Activated T-helper 2 cell treated with anti-CD3 and anti-CD28 coated beads, Interferon-gamma antibody, Interleukin-2, Interleukin-4, amounts not matched to agents 10 μg/mL and 5 μg/mL and 100 μg/mL, durations not matched to agents 14 hours and 24 hours and 36 hours (primary cell): ENCODE data around the gene MUSTN1. TPM values are rescaled to one million over a fixed set of nuclear protein-coding genes. Genes with fewer than 3 reads are reported as not detected.

Experiments
- DNase-seq: peaks from one replicate; pipeline ENCODE4 v3.0.0; 2021; ENCODE audit warnings: low spot score
- H3K27ac Mint-ChIP-seq: one replicate; pipeline ENCODE4 v1.8.0; 2021; ENCODE audit warnings: mixed read lengths
- H3K27me3 Mint-ChIP-seq: one replicate; pipeline ENCODE4 v1.8.0; 2021; ENCODE audit warnings: low read depth, mixed read lengths
- H3K36me3 Mint-ChIP-seq: one replicate; pipeline ENCODE4 v1.8.0; 2021; ENCODE audit warnings: low read depth, mixed read lengths
- H3K4me1 Mint-ChIP-seq: one replicate; pipeline ENCODE4 v1.8.0; 2021; ENCODE audit warnings: low read depth, mixed read lengths
- H3K4me3 Mint-ChIP-seq: one replicate; pipeline ENCODE4 v1.8.0; 2021; ENCODE audit warnings: low read depth, mild to moderate bottlenecking, moderate library complexity, mixed read lengths
- H3K9me3 Mint-ChIP-seq: one replicate; pipeline ENCODE4 v1.8.0; 2021; ENCODE audit warnings: mixed read lengths
- intact Hi-C: fragments of 100-400 bp; cut with micrococcal nuclease; formaldehyde crosslinking; loops from one replicate; pipeline ENCODE4 v1.15.1; 2023
- total RNA-seq: library from RNA; stranded (reverse); gene quantifications from 2 replicates; pipeline ENCODE4 v1.2.3, GENCODE V29; 2022

MUSTN1 gene
- total RNA-seq, 1 donor from 2014 or later: 2.6 TPM

GRCh38 chr3:52870471-52870870 lies 35.7 kb upstream of the MUSTN1 start:
- H3K36me3 Mint-ChIP-seq: peaks cover 2% of the 10 kb centered on the region
- peaks cover 24% of the 10 kb centered on the region for H3K4me1 Mint-ChIP-seq
- intact Hi-C loops: no loop called here
- H3K27me3 Mint-ChIP-seq: no peaks in the 10 kb centered on the region
- peaks cover 4% of the 10 kb centered on the region for H3K9me3 Mint-ChIP-seq
- DNase-seq: no peak
- no peak overlapping the region for H3K27ac Mint-ChIP-seq
- H3K4me3 Mint-ChIP-seq: no peak overlapping the region

- DNase-seq: no peak
- Mint-ChIP-seq H3K4me1 (peaks cover 5% of the 10 kb centered on the region), H3K27ac (no peak overlapping the region), H3K27me3 (no peaks in the 10 kb centered on the region), H3K36me3 (peaks cover 7% of the 10 kb centered on the region), H3K9me3 (peaks cover 7% of the 10 kb centered on the region), H3K4me3 (no peak overlapping the region)
- intact Hi-C loops: no loop called here
These were observed 31.6 kb upstream of the MUSTN1 start for GRCh38 chr3:52866427-52866826.

- Mint-ChIP-seq H3K27ac (no peak overlapping the region), H3K4me3 (no peak overlapping the region), H3K27me3 (no peaks in the 10 kb centered on the region), H3K9me3 (peaks cover 7% of the 10 kb centered on the region), H3K4me1 (peaks cover 4% of the 10 kb centered on the region), H3K36me3 (peaks cover 7% of the 10 kb centered on the region)
- DNase-seq: no peak
- intact Hi-C loops: no loop called here
These were observed 31.2 kb upstream of the MUSTN1 start for GRCh38 chr3:52865994-52866393.

GRCh38 chr3:52860424-52860768 lies 25.6 kb upstream of the MUSTN1 start:
- intact Hi-C loops: no loop called here
- Mint-ChIP-seq H3K36me3 (peaks cover 5% of the 10 kb centered on the region), H3K27me3 (no peaks in the 10 kb centered on the region), H3K4me3 (no peak overlapping the region), H3K27ac (no peak overlapping the region), H3K4me1 (no peaks in the 10 kb centered on the region), H3K9me3 (peaks cover 3% of the 10 kb centered on the region)
- DNase-seq: no peak

GRCh38 chr3:52859686-52860423 lies 25.0 kb upstream of the MUSTN1 start:
- Mint-ChIP-seq H3K27ac (no peak overlapping the region), H3K27me3 (no peaks in the 10 kb centered on the region), H3K4me3 (no peak overlapping the region), H3K9me3 (peaks cover 3% of the 10 kb centered on the region), H3K4me1 (no peaks in the 10 kb centered on the region), H3K36me3 (peaks cover 5% of the 10 kb centered on the region)
- no peak for DNase-seq
- intact Hi-C loops: no loop called here

- Mint-ChIP-seq H3K4me3 (no peak overlapping the region), H3K4me1 (no peaks in the 10 kb centered on the region), H3K27ac (no peak overlapping the region), H3K36me3 (peaks cover 3% of the 10 kb centered on the region), H3K27me3 (no peaks in the 10 kb centered on the region), H3K9me3 (peaks cover 3% of the 10 kb centered on the region)
- no peak for DNase-seq
- intact Hi-C loops: no loop called here
These were observed 23.0 kb upstream of the MUSTN1 start for GRCh38 chr3:52857864-52858263.

- Mint-ChIP-seq H3K9me3 (no peaks in the 10 kb centered on the region), H3K27me3 (no peaks in the 10 kb centered on the region), H3K36me3 (peaks cover under 1% of the 10 kb centered on the region), H3K27ac (no peak overlapping the region), H3K4me1 (no peaks in the 10 kb centered on the region), H3K4me3 (no peak overlapping the region)
- intact Hi-C loops: no loop called here
- DNase-seq: no peak
These were observed 22.3 kb upstream of the MUSTN1 start for GRCh38 chr3:52857133-52857532.

GRCh38 chr3:52856666-52857065 lies 21.8 kb upstream of the MUSTN1 start:
- DNase-seq: no peak
- no peak overlapping the region for H3K4me3 Mint-ChIP-seq
- no peaks in the 10 kb centered on the region for H3K27me3 Mint-ChIP-seq
- H3K36me3 Mint-ChIP-seq: peaks cover 5% of the 10 kb centered on the region
- no peak overlapping the region for H3K27ac Mint-ChIP-seq
- H3K4me1 Mint-ChIP-seq: no peaks in the 10 kb centered on the region
- intact Hi-C loops: no loop called here
- H3K9me3 Mint-ChIP-seq: no peaks in the 10 kb centered on the region

- intact Hi-C loops: no loop called here
- no peak for DNase-seq
- Mint-ChIP-seq H3K27me3 (no peaks in the 10 kb centered on the region), H3K4me3 (no peak overlapping the region), H3K9me3 (no peaks in the 10 kb centered on the region), H3K27ac (no peak overlapping the region), H3K4me1 (no peaks in the 10 kb centered on the region), H3K36me3 (peaks cover 5% of the 10 kb centered on the region)
These were observed 19.2 kb upstream of the MUSTN1 start for GRCh38 chr3:52854013-52854412.

GRCh38 chr3:52852419-52852818 lies 17.6 kb upstream of the MUSTN1 start:
- Mint-ChIP-seq H3K36me3 (peaks cover 5% of the 10 kb centered on the region), H3K9me3 (no peaks in the 10 kb centered on the region), H3K4me3 (no peak overlapping the region), H3K4me1 (no peaks in the 10 kb centered on the region), H3K27me3 (no peaks in the 10 kb centered on the region), H3K27ac (no peak overlapping the region)
- no peak for DNase-seq
- intact Hi-C loops: no loop called here

GRCh38 chr3:52851348-52851747 lies 16.5 kb upstream of the MUSTN1 start:
- no peaks in the 10 kb centered on the region for H3K4me1 Mint-ChIP-seq
- no peak for DNase-seq
- intact Hi-C loops: loop anchor here (1.0 to 2.0 kb wide), 2 partner anchors 83 to 222 kb away; no protein-coding TSS in a partner anchor
- H3K36me3 Mint-ChIP-seq: peaks cover 5% of the 10 kb centered on the region
- no peak overlapping the region for H3K4me3 Mint-ChIP-seq
- no peaks in the 10 kb centered on the region for H3K27me3 Mint-ChIP-seq
- H3K9me3 Mint-ChIP-seq: no peaks in the 10 kb centered on the region
- H3K27ac Mint-ChIP-seq: no peak overlapping the region

- H3K27ac Mint-ChIP-seq: no peak overlapping the region
These were observed 14.8 kb upstream of the MUSTN1 start for GRCh38 chr3:52849656-52850055.

GRCh38 chr3:52848617-52849016 lies 13.8 kb upstream of the MUSTN1 start:
- Mint-ChIP-seq H3K4me1 (no peaks in the 10 kb centered on the region), H3K4me3 (no peak overlapping the region), H3K9me3 (no peaks in the 10 kb centered on the region), H3K27me3 (no peaks in the 10 kb centered on the region), H3K27ac (no peak overlapping the region), H3K36me3 (peaks cover 5% of the 10 kb centered on the region)
- intact Hi-C loops: no loop called here
- no peak for DNase-seq

More at GRCh38 chr3:52849656-52850055, 14.8 kb upstream of the MUSTN1 start:
- H3K27me3 Mint-ChIP-seq: no peaks in the 10 kb centered on the region
- no peak overlapping the region for H3K4me3 Mint-ChIP-seq
- no peaks in the 10 kb centered on the region for H3K4me1 Mint-ChIP-seq
- peaks cover 5% of the 10 kb centered on the region for H3K36me3 Mint-ChIP-seq
- intact Hi-C loops: loop anchor here (2.0 kb wide), 1 partner anchor 85 kb away; no protein-coding TSS in a partner anchor
- H3K9me3 Mint-ChIP-seq: no peaks in the 10 kb centered on the region
- DNase-seq: no peak
